Caki2 (cell line): ENCODE measurements around the gene SCT. TPM values are rescaled to one million over a fixed set of nuclear protein-coding genes. Genes with fewer than 3 reads are reported as not detected.

Experiments used
- DNase-seq: peaks from one replicate; pipeline ENCODE4 v3.0.0-alpha.2; 2015; ENCODE audit warnings: low read depth
- in situ Hi-C: cut with HindIII; loops from 2 replicates; pipeline ENCODE4 v1.10.0; 2016; ENCODE audit warnings: low sequenced_read_pairs, low pct_unique_long_range_greater_than_20kb, mixed read lengths
- total RNA-seq: library from RNA; depleted of rRNA; stranded (reverse); fragments of >200 nt; shearing (Covaris generic); gene quantifications from 2 replicates; pipeline ENCODE4 v1.2.3, GENCODE V29; 2014; ENCODE audit warnings: low replicate concordance; rRNA removed

SCT gene
- total RNA-seq, 1 experiment from 2014 or later: not detected

- in situ Hi-C loops: no loop called here
- DNase-seq: no peak
Measured at GRCh38 chr11:576811-577610, 50.0 kb downstream of the SCT start.

Other genes with a start within 250 kb of the SCT start
- 70.7 and 103 TPM in 2 replicates for gene PKP3, start 233.0 kb downstream of the SCT start, total RNA-seq
- 66.9 and 103 TPM in 2 replicates for gene SIGIRR, start 212.2 kb downstream of the SCT start, total RNA-seq
- gene ANO9, start 185.2 kb downstream of the SCT start, total RNA-seq: not detected in 2 replicates
- gene PTDSS2, start 176.9 kb downstream of the SCT start, total RNA-seq: 36.9 and 50.2 TPM in 2 replicates
- gene RNH1, start 119.9 kb downstream of the SCT start, total RNA-seq: 271 and 316 TPM in 2 replicates
- 43.8 and 120 TPM in 2 replicates for gene HRAS, start 91.6 kb downstream of the SCT start, total RNA-seq
- 2.0 and 3.4 TPM in 2 replicates for gene LRRC56, start 89.7 kb downstream of the SCT start, total RNA-seq
- 6.7 and 18.4 TPM in 2 replicates for gene LMNTD2, start 66.4 kb downstream of the SCT start, total RNA-seq
- gene RASSF7, start 66.2 kb downstream of the SCT start, total RNA-seq: 107 and 124 TPM in 2 replicates
- 36.5 and 42.6 TPM in 2 replicates for gene PHRF1, start 50.7 kb downstream of the SCT start, total RNA-seq
- 12.5 and 23.2 TPM in 2 replicates for gene IRF7, start 11.2 kb downstream of the SCT start, total RNA-seq
- not detected in 2 replicates for gene CDHR5, start 2.2 kb downstream of the SCT start, total RNA-seq
- gene DRD4, start 10.1 kb upstream of the SCT start, total RNA-seq: not detected in 2 replicates
- gene DEAF1, start 68.0 kb upstream of the SCT start, total RNA-seq: 37.8 and 52.4 TPM in 2 replicates
- 6.3 and 15.6 TPM in 2 replicates for gene TMEM80, start 68.6 kb upstream of the SCT start, total RNA-seq
- 264 and 273 TPM in 2 replicates for gene EPS8L2, start 79.0 kb upstream of the SCT start, total RNA-seq
- 1,239 and 1,416 TPM in 2 replicates for gene TALDO1, start 120.3 kb upstream of the SCT start, total RNA-seq
- gene GATD1, start 150.3 kb upstream of the SCT start, total RNA-seq: 27.5 and 45.0 TPM in 2 replicates
- not detected in 2 replicates for gene CEND1, start 162.9 kb upstream of the SCT start, total RNA-seq
- gene SLC25A22, start 171.1 kb upstream of the SCT start, total RNA-seq: 12.5 and 13.6 TPM in 2 replicates
- 16.7 and 36.1 TPM in 2 replicates for gene PIDD1, start 178.1 kb upstream of the SCT start, total RNA-seq
- gene RPLP2, start 182.8 kb upstream of the SCT start, total RNA-seq: 302 and 318 TPM in 2 replicates
- gene PNPLA2, start 191.7 kb upstream of the SCT start, total RNA-seq: 11.6 and 15.3 TPM in 2 replicates
- gene CRACR2B, start 200.7 kb upstream of the SCT start, total RNA-seq: 15.0 and 29.5 TPM in 2 replicates
- 873 and 905 TPM in 2 replicates for gene CD151, start 205.8 kb upstream of the SCT start, total RNA-seq
- gene POLR2L, start 215.3 kb upstream of the SCT start, total RNA-seq: 90.2 and 103 TPM in 2 replicates
- 250 and 324 TPM in 2 replicates for gene TSPAN4, start 215.7 kb upstream of the SCT start, total RNA-seq